Measurements from ENCODE around the gene DNM3. TPM values are rescaled to one million over a fixed set of nuclear protein-coding genes. Genes with fewer than 3 reads are reported as not detected.

The DNM3 gene
- total and polyA plus RNA-seq, 9 of the 15 experiments (the other 6 are each of a cell fraction or from before 2014, with no cell fraction given), result 0.08 to 0.36 (median 0.22) TPM; not detected in 1

GRCh38 chr1:172338295-172338735 is 497.0 kb downstream of the DNM3 start:
- Histone ChIP-seq H3K27ac (ENCODE audit: extremely low read depth, low read depth, low read length) (no peak overlapping the region), H3K9me3 (replicated peaks; ENCODE audit: control insufficient read depth, insufficient read depth, low read depth, low read length) (no peaks in the 10 kb centered on the region), H3K4me1 (replicated peaks in 1 of 2; ENCODE audit: control insufficient read depth in 2 of 2, insufficient read depth in 2 of 2, low read length in 2 of 2) (no peaks in the 10 kb centered on the region), H4K20me1 (replicated peaks; ENCODE audit: control insufficient read depth, insufficient read depth, low read length) (no peaks in the 10 kb centered on the region), H3K36me3 (ENCODE audit: control insufficient read depth, insufficient read depth, low read length) (no peaks in the 10 kb centered on the region), H2AFZ (ENCODE audit: low read depth, low read length) (no peak overlapping the region), H3K27me3 (ENCODE audit: control insufficient read depth in 2 of 2, insufficient read depth in 2 of 2, low read length in 2 of 2) (no peaks in the 10 kb centered on the region), H3K4me2 (ENCODE audit: insufficient read depth, low read length) (no peak overlapping the region), H3K9me1 (ENCODE audit: control insufficient read depth, insufficient read depth, low read length) (no peaks in the 10 kb centered on the region), H3K9ac (ENCODE audit: insufficient read depth in 1 of 2, low read depth in 2 of 2, low read length in 2 of 2) (no peak overlapping the region), H3K4me3 (no peak overlapping the region), H3K79me2 (ENCODE audit: control insufficient read depth, insufficient read depth, low read length) (no peaks in the 10 kb centered on the region)
- WGBS (ENCODE audit: insufficient coverage, low coverage, missing lambda C conversion rate), result 1% methylated on average over 4 of the region's 4 CpGs
- intact Hi-C loops (cut with micrococcal nuclease), result no loop called here
- in situ Hi-C loops (cut with MboI), result no loop called here
- TF ChIP-seq IFI16 (CRISPR knock-in tag; IDR thresholded peaks at IDR 0.05), result no peak
- TF ChIP-seq BRF2 (IDR thresholded peaks at IDR 0.05; ENCODE audit: borderline replicate concordance, insufficient read depth, insufficient read length), result no peak
- no peak for TF ChIP-seq GATAD2A (IDR thresholded peaks at IDR 0.05)
- TF ChIP-seq CEBPB (tag; IDR thresholded peaks at IDR 0.05), result no peak
- no peak for TF ChIP-seq DACH1 (IDR thresholded peaks at IDR 0.05; ENCODE audit: partially characterized antibody)
- TF ChIP-seq NFXL1 (CRISPR knock-in tag; IDR thresholded peaks at IDR 0.05), result no peak
- CTCF ChIA-PET (ENCODE audit: low intra/inter-chr PET ratio), result no interaction called here
- no TSS peak for BruUV-seq (replicated peaks)
- POLR2A ChIA-PET, result no interaction called here
- no peak for DNase-seq (ENCODE audit: extremely low read depth in 1 of 4, low spot score in 3 of 4)
- FAIRE-seq, result no peak
- ATAC-seq, result peak; percentile 49; the same call in 2 of the 3 replicates

GRCh38 chr1:172339842-172340241 is 498.5 kb downstream of the DNM3 start:
- no peak for ATAC-seq
- Histone ChIP-seq H3K27ac (ENCODE audit: extremely low read depth, low read depth, low read length) (no peak overlapping the region), H3K4me3 (no peak overlapping the region), H4K20me1 (replicated peaks; ENCODE audit: control insufficient read depth, insufficient read depth, low read length) (no peaks in the 10 kb centered on the region), H3K9ac (ENCODE audit: insufficient read depth in 1 of 2, low read depth in 2 of 2, low read length in 2 of 2) (no peak overlapping the region), H3K79me2 (ENCODE audit: control insufficient read depth, insufficient read depth, low read length) (no peaks in the 10 kb centered on the region), H3K36me3 (ENCODE audit: control insufficient read depth, insufficient read depth, low read length) (no peaks in the 10 kb centered on the region), H3K9me3 (replicated peaks; ENCODE audit: control insufficient read depth, insufficient read depth, low read depth, low read length) (no peaks in the 10 kb centered on the region), H3K4me1 (replicated peaks in 1 of 2; ENCODE audit: control insufficient read depth in 2 of 2, insufficient read depth in 2 of 2, low read length in 2 of 2) (no peaks in the 10 kb centered on the region), H3K9me1 (ENCODE audit: control insufficient read depth, insufficient read depth, low read length) (no peaks in the 10 kb centered on the region), H3K27me3 (ENCODE audit: control insufficient read depth in 2 of 2, insufficient read depth in 2 of 2, low read length in 2 of 2) (no peaks in the 10 kb centered on the region), H2AFZ (ENCODE audit: low read depth, low read length) (no peak overlapping the region), H3K4me2 (ENCODE audit: insufficient read depth, low read length) (no peak overlapping the region)
- intact Hi-C loops (cut with micrococcal nuclease) (no loop called here), in situ Hi-C loops (cut with MboI) (no loop called here)
- BruUV-seq (replicated peaks), result no TSS peak
- POLR2A ChIA-PET, result no interaction called here
- CTCF ChIA-PET (ENCODE audit: low intra/inter-chr PET ratio), result no interaction called here
- no peak for FAIRE-seq
- no peak for DNase-seq (ENCODE audit: extremely low read depth in 1 of 4, low spot score in 3 of 4)
- TF ChIP-seq CEBPG (CRISPR knock-in tag; IDR thresholded peaks at IDR 0.05), result no peak
- peak in 1 of 2 experiments; percentile 47; a peak in 1 of 4 replicates for TF ChIP-seq CEBPG (tag; conservative IDR thresholded peaks at IDR 0.05 in 1 of 2, IDR thresholded peaks at IDR 0.05 in 1 of 2)
- TF ChIP-seq ARID4B (CRISPR knock-in tag; IDR thresholded peaks at IDR 0.05), result no peak
- no peak for TF ChIP-seq ZEB2 (IDR thresholded peaks at IDR 0.05)
- no peak for TF ChIP-seq DLX4 (CRISPR knock-in tag; IDR thresholded peaks at IDR 0.05)
- no peak for TF ChIP-seq HSF4 (CRISPR knock-in tag; IDR thresholded peaks at IDR 0.05; ENCODE audit: borderline replicate concordance)
